DMS153 treated with DMSO at 0.1 percent for 48 hours (cell line): Measurements from ENCODE around the gene ZNF76.
A peak's percentile ranks its signal among the peaks of the same experiment; 100 is the strongest.
"Not testable (repeated sequence)": the region's sequence is repeated elsewhere in the genome, so short reads cannot be mapped to it uniquely, and the experiment has no call there.

ENCODE experiments used
- DNase-seq: peaks from one replicate; lab custom pipeline; 2025; ENCODE audit not compliant: unreplicated experiment; lab: John Stamatoyannopoulos, UW

ZNF76 gene

DNA sequence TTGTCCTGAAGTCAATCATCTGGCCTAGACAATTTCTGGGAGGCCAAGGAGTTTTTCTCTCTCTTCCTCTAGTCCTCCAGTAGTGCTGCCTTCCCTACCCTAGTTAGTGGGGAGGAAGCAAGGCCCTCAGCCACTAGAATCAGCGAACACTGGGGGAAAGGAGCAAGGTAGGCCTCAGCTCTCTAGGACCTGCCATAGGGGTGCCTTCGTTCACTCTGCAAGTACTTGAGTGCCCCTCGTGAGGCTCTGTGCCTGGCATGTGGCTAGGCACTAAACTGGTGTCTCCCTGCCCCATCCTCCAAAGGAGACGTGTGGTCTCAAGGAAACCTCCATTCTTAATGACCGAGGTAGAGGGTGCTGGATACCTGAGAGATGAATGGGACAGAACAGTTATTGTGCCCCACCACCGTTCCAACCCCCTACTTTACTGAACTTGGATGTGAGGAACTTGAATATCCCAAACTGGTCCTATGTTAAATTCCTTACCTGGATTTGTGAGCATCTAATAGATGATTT lies 39.1 kb downstream of the ZNF76 start:
- DNase-seq, result no peak

DNA sequence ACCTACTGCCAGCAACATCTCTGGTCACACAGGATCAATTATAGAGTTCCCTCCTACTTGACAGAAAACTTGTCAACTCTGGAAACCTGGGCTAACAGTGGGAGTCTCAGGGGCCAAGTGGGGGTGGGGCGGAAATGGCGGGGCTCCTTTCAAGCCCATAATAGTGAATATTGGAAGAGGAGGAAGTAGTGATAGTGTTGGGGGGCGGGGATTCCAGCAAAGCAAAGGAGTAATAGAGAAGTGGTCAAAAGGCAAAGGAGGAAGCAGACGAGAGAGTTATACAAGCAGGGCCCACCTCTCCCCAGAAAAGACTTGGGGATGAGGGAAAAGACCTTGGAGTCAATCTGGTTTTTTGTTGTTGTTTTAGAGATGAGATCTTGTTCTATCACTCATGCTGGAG lies 40.1 kb downstream of the ZNF76 start:
- DNase-seq, result no peak

DNA sequence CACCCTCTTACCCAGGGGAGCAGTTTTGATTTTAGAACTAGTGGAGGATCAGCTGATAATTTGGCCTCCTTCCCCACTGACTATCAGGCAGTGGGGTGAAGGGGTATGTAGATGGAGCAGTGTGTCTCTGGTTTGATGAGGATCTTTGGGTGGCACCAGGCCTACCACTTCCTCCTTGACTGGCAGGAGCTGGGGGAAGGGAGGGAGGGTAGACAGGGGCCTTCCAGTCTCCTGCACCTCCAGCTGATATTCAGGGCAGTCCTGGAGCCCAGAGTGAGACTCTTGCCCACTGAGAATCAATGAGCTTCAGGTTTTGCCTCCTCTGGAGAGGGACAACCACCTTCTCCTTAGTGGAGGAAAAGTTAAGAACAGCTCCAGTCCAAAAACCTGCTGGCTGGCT lies 41.3 kb downstream of the ZNF76 start:
- no peak for DNase-seq

DNA sequence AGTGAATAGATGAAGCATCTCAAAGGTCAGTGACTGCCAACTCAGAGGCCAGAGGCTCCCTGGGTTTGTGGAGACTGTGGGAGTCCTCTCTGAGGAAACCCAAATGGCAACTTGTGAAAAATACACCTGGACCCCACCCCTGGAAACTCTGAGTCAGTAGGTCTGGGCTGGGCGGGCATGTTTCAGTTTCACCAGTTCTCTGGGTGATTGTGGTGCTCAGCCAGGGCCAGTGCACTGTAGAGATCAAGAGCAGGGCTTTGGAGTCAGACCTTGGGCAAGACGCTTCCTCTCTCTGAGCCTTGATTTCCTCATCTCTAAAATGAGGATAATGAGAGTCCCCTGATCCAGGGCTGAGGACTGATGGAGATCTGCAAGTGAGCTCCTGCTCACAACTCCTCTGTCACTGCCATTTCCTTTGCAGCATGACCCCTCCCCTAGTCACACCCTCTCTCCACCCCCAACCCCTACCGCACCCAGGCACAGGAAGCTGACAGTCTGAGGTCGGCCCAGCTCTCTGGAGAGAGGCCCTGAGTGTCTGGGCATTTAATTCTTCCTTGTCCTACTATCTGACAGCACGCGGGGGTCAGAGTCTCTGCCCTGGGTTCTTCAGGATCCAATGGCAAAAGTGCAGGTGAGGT lies 43.2 kb downstream of the ZNF76 start:
- DNase-seq, result peak; percentile 13

DNA sequence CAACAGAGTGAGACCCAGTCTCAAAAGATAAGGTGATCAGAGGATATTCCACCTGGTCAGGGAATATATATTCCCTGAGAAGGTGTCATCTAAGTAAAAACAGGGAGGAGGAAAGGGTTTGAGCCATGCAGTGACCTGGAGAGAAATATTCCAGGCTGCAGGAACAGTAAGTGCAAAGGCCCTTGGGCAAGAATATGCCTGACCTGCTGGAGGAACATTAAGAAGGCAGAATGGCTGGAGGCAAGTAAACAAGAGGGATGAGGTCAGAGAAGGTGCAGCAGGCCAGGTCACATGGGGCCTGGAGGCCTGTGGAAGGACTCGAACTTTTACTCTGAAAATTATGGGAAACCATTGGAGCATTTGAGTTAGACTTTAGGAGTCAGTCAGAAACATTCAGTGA lies 44.8 kb downstream of the ZNF76 start:
- no peak for DNase-seq

DNA sequence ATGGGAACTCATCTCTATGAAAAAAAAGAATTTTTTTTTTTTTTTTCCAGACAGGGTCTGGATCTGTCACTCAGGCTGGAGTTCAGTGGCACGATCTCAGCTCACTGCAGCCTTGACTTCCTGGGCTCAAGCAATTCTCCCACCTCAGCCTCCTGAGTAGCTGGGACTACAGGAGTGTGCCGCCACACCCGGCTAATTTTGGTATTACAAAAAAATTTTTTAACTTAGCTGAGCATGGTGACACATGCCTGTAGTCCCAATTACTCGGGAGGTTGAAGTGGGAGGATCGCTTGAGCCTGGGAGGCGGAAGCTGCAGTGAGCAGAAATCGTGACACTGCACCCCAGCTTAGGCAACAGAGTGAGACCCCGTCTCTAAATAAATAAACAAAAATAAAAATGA lies 45.6 kb downstream of the ZNF76 start:
- no peak for DNase-seq

DNA sequence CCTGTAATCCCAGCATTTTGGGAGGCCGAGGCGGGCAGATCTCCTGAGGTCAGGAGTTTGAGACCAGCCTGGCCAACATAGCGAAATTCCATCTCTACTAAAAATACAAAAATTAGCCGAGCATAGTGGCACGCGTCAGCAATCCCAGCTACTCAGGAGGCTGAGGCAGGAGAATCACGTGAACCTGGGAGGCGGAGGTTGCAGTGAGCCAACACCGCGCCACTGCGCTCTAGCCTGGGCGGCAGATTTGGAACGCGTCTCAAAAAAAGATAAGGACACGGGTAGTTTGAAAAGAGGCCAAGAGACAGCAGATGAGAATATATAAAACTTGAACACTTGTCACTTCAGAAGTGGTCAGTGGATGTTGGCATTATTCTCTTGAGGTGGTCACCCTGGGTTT lies 47.6 kb downstream of the ZNF76 start:
- DNase-seq, result not testable (repeated sequence)

DNA sequence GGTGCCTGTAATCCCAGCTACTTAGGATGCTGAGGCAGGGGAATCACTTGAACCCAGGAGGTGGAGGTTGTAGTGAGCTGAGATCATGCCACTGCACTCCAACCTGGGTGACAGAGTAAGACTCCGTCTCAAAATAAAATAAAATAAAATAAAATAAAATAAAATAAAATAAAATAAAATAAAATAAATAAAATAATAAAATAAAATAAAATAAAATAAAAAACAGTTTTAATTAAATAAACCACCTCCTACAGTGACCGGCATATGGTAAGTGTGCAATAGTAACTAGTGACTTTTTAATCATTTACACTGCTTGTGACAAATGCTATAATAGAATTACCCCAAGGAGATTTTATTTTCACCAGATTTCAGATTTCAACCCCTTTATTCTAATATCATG lies 49.0 kb downstream of the ZNF76 start:
- DNase-seq, result not testable (repeated sequence)

DNA sequence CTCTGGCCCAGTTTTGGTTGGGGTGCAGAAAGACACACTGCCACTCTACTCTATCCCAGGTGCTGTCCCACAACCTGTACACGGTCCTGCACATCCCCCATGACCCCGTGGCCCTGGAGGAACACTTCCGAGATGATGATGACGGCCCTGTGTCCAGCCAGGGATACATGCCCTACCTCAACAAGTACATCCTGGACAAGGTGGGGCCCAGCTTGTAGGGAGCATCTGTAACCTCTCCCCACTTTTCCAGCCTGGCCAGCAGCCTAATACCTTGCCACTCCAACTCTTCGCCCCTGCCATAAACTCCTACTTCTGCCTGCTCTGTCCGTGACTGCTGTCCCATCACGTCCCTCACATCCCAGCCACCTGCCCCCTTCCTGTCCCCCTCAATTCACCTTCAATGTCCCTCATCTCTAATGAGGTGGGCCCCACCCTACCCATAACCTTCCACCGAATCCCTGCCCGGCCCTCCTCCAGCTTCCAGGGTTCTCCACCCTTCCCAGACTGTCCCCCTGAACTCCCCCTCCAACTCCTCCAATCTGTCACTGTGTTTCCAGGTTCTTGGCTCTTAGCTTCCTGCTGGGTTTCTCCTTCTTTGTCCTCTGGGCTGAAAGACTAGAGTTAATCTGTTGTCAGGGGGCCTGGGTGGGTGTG lies 50.2 kb downstream of the ZNF76 start:
- DNase-seq, result no peak

DNA sequence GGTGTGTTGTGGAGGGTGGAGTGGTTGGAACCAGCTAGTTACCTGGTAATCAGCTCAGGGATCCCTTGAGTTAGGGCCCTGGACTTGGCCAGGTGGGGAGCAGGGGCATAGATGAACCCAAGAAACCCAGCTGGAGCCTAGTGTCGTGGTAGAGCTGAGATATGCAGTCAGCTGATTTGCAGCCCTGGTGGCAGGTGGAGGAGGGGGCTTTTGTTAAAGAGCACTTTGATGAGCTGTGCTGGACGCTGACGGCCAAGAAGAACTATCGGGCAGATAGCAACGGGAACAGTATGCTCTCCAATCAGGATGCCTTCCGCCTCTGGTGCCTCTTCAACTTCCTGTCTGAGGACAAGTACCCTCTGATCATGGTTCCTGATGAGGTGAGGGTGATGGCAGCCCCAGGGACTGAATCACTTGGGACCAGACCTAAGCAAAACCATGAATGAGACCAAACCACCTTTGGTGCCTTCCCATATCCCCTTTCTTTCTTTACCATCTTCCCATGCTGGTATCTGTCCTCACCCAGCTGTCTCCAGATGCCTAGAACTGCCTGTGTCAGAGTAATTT lies 50.8 kb downstream of the ZNF76 start:
- no peak for DNase-seq

DNA sequence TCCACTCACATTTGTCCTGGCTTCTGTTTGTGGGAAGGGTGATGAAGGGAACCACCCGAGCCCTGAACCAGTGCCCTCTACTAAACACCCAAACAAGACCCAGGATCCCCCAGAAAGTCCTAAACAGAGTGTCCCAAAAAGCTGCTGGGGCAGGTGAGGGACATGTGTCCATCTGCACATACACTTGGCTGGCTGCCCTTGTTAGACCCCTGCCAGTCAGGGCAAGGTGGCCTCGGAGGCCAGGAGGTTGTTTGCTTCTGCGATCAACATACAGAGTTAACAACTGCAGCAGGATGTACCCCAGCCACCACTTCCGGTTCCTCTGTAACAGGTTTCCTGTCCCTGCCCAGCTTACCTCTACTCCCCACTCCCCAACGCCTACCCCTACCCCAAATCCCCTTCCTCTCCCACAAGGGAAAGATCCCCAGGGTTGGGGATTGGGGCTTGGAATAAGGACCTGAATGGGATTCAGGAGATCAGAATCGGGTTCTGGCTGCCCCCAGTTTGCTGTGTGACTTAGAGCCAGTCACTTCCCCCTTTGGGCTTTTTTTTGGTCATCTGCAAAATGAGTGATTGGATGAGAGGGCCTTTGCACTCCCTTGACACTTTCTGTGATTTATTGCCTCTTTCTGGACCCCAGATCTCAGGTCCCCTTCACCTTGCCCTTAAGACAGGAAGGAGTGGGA lies 52.0 kb downstream of the ZNF76 start:
- no peak for DNase-seq

DNA sequence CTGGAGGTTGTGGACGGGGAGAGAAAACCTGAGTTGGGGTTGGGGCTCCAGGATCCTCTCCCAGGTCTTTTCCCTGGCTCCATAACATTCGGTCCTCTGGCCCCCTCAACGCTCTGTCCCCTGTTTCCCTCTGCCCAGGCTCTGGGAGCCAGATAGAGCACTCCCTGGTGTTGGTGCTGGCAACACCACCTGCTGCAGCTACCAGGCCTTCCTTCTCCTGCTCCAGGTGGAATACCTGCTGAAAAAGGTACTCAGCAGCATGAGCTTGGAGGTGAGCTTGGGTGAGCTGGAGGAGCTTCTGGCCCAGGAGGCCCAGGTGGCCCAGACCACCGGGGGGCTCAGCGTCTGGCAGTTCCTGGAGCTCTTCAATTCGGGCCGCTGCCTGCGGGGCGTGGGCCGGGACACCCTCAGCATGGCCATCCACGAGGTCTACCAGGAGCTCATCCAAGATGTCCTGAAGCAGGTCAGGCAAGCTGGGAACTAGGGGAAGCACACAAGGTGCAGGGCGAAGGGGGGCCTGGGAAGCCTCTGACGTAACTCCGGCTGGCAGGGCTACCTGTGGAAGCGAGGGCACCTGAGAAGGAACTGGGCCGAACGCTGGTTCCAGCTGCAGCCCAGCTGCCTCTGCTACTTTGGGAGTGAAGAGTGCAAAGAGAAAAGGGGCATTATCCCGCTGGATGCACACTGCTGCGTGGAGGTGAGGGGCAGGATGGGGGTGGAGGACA lies 52.7 kb downstream of the ZNF76 start:
- no peak for DNase-seq

DNA sequence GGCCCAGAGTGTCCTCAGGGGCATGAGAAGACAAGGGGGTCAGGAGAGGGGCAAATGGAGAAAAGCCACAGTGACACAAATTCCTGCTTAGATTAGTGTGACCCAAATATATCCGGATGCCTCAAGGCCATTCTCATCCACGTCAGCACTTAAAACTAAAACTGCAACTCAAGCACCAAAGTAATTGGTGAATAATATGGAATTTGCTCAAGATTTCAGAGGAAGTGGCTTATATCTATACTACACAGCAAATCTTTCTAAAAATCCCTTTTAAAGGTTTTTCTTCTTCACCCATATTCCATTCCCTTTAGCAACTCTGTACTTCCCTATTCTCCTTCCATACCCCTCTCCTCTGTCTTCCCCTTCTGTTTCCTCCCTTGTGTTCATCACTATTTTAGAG lies 53.3 kb downstream of the ZNF76 start:
- DNase-seq, result no peak

DNA sequence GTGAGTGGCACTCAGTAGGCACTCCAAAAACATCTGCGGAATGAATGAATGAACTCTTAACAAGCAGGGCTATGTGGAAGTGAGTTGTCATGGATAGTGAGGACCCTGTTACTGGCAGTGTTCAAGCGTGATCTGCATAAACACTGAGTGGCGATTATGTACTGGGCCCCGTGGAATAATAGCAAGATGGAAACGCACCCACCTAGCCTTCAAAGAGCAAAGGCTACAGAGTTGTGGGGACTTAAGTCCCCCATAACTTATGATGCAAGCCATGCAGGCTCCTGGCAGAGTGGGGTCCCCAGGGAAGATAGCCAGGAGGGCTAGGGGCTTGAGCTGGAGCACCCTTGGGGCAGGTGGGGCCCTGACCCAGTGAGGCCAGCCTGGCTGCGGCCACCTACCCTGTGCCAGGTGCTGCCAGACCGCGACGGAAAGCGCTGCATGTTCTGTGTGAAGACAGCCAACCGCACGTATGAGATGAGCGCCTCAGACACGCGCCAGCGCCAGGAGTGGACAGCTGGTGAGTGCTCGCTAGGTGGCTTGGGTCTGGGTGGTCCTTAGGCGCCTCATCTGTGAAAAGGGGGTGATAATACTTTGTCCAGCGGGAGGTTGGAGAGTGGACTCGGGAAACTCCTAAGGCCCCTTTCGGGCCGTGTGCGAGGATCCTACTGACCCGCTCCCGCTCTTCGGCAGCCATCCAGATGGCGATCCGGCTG lies 58.1 kb downstream of the ZNF76 start:
- DNase-seq, result no peak

DNA sequence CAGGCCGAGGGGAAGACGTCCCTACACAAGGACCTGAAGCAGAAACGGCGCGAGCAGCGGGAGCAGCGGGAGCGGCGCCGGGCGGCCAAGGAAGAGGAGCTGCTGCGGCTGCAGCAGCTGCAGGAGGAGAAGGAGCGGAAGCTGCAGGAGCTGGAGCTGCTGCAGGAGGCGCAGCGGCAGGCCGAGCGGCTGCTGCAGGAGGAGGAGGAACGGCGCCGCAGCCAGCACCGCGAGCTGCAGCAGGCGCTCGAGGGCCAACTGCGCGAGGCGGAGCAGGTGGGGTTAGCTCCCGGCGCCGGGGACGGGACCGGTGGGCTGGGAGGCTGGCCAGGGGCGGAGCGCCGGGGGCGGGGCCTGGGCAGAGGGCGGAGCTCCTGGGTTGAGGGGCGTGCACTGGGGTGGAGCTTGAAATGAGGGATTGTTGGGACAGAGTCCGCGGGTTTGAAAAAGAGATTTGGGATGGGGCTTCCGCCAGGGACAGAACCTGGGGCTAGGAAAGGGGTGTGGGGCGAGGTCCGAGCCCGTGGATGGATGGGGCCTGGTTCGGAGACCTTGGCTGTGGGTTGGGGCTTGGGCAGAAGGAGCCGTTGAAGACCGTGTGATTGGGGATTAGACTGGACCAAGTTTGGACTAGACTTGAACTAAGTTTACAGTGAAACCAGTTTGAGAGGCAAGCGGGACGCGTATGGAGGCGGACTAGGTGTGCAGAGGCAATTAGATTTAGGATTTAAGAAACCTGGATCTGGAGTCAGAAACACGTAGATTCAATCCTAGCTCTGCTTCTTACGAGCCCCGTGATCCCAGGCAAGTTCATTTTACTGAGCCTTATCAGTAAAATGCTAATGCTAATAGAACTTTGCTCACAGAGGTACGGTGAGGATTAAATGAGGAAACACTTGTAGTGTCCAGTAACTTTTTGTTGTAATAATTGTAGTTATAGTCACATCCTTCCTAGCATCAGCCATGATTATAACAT lies 58.9 kb downstream of the ZNF76 start:
- DNase-seq, result peak; percentile 18

DNA sequence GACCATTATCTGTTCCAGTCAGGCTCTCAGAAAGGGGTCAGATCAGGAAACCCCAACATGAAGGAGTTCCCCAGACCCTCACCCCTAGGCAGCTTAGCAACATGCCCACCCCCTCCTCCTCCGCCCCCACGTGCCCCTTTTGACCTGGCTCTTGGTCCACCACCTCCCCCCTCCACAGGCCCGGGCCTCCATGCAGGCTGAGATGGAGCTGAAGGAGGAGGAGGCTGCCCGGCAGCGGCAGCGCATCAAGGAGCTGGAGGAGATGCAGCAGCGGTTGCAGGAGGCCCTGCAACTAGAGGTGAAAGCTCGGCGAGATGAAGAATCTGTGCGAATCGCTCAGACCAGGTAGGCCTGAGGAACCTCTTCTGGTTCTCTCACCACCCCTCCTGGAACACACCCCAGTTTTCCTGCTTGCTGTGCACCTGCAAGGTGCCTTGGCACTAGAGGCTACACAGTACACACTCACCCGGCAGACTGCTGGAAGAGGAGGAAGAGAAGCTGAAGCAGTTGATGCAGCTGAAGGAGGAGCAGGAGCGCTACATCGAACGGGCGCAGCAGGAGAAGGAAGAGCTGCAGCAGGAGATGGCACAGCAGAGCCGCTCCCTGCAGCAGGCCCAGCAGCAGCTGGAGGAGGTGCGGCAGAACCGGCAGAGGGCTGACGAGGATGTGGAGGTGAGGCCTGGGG lies 60.0 kb downstream of the ZNF76 start:
- DNase-seq, result no peak

DNA sequence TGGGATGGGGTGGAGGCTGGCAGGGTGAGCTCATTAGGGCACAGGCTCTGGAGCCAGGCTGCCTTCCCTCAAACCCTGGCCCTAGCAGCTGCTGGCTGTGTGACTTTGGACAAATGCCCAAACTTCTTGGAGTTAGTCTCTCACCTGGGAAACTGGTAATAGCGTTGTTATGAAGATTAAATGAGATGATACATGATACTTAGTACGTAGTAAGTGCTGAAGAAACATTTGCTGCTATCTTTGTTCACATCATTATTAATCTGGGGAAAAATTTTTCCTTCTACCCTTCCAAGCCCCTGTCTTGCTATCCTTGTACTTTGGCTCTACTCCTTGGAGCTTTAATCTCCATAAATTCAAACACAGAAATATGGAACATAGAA lies 60.5 kb downstream of the ZNF76 start:
- no peak for DNase-seq

DNA sequence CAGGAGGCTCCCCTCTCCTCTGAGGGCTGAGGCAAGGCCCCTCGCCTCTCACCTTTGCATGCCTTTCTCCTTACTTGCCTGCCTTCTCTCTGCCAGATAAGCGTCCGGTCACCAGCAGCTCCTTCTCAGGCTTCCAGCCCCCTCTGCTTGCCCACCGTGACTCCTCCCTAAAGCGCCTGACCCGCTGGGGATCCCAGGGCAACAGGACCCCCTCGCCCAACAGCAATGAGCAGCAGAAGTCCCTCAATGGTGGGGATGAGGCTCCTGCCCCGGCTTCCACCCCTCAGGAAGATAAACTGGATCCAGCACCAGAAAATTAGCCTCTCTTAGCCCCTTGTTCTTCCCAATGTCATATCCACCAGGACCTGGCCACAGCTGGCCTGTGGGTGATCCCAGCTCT lies 61.6 kb downstream of the ZNF76 start:
- DNase-seq, result no peak
